Stimulated activated CD8-positive, alpha-beta memory T cell treated with anti-CD3 and anti-CD28 coated beads, Interleukin-2, amount 100 ng/mL, for 1 hour (primary cell): ENCODE measurements around the gene PRRC2B.

Experiments
- DNase-seq, 2 donors: peaks; one replicate each; pipeline ENCODE4 v3.0.0-alpha.2; 2020; ENCODE audit warnings: low read depth in 2 of 2

The PRRC2B gene

GRCh38 chr9:131407717-131408195 lies 13.9 kb downstream of the PRRC2B start:
- no peak for DNase-seq

GRCh38 chr9:131409458-131409992 lies 15.6 kb downstream of the PRRC2B start:
- no peak for DNase-seq

DNA sequence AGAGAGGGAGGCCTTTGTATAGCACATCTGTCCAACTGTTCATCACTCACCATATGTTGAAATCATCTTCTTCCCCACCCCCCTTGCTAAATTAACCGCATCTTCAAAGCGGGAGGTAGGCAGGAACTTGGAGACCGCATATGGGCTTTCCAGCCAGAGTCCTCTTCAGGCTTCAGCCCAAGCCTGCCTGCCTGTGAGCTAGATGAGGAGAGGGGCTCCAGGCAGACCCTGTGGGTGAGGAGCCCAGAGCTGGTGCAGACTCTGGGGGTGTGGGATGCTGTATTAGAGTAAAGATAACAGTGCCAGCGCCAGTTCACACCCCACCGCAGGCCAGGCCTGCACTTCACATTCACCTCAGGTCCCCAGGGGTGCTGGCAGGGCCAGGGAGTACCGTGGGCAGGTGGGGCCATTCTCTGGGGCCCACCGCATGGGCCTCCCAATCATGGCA lies 16.2 kb downstream of the PRRC2B start:
- DNase-seq = no peak

DNA sequence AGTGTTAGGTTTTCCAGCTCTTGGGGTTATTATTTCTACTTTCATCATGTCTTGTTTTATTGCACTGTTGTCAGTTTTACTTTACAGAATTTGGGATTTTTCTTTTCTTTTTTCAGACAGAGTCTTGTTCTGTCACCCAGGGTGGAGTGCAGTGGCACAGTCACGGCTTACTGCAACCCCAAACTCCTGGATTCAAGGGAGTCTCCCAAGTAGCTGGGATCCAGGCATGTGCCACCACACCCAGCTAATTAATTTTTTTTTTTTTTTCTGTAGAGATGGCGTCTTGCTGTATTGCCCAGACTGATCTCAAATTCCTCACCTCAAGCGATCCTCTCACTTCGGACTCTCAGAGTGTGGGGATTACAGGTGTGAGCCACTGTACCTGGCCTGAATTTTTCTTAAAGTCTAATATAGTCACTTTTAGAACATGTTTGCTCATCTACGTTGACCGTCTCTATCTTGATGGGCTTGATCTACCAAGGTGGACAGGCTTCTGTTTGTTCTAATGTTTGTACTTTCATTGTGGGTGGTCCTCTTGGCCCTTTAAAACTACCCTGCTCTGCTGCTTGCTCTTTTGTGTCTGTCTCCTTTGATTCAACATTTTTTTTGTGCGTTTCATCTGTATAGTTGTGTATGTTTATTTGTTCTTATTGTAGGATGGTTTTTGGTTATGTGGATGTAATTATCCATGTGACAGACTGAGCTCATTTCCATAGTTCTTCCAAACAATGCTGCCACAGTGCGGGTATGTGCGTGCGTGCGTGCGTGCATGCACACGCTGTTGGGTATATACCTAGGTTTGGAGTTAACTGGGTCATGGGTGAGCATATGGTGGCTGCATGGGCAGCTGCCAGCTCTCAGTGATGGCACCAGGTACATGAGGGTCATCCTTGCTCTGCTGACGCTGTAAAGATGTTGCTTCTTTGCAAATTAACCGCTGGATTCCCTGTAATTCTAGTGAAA lies 18.1 kb downstream of the PRRC2B start:
- no peak for DNase-seq

GRCh38 chr9:131416509-131416908 lies 22.6 kb downstream of the PRRC2B start:
- no peak for DNase-seq

DNA sequence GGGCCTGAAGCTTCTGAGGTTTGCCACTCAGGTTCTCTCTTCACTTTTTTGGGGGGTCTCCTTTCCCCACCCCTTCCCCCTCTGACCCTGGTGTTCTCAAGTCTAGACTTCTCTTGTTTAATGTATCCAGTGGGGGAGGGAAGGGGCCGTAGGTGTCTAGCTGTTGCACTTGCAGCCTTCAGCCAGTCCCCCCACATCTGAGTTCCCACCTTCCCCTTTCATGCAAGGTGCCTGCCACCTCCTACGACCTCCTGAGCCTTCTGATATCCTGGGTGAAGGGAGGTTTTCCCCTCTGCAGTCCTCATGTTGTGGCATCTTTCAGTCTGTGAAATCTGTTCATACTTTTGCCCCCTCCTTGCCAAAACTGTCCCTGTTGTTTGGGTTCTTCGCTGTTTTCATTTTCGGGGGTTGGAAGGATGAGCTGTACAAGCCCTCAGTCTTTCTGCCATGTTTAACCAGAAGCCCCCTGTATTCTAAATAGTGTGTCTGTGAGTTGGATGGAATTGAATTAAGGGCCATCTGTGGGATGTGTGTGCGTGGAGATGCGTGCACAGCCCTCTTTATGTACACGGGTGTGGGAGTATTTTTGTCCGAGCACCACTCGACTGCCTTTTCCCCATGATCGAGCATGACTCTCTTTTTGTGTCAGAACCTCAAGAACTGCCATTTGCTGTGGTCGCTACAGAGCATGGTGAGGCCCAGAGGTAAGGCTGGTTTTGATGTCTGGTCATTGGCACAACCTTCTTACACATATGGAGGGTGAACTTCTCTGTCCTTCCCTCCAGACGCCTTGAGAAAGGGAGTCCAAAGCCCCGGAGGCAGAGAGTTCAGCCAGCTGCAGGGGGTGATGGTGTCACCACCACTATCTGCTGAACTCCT lies 23.6 kb downstream of the PRRC2B start:
- no peak for DNase-seq

GRCh38 chr9:131418143-131419025 lies 24.5 kb downstream of the PRRC2B start:
- no peak for DNase-seq

GRCh38 chr9:131419026-131419614 lies 25.2 kb downstream of the PRRC2B start:
- DNase-seq = no peak

DNA sequence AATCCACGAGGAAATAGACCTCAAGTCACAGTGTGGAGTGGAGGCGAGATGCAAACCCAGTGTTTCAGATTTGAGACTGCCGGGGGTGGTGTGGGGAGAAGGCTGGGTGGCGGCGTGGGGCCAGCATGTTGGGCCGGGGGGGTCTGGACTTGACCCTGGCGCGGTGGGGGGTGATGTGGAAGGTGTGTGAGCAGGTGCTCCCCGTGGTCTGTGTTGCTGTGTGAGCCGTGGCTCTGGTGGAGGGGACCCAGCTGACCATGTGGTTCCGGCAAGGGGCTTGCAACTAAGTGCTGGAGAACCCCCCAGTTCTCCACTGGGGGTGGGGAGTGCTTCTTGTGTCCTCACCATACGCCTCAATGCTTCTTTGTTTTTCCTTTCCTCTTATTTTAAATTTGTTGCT lies 25.8 kb downstream of the PRRC2B start:
- DNase-seq = no peak

- DNase-seq = no peak
These were observed 27.2 kb downstream of the PRRC2B start for GRCh38 chr9:131420980-131421624.

DNA sequence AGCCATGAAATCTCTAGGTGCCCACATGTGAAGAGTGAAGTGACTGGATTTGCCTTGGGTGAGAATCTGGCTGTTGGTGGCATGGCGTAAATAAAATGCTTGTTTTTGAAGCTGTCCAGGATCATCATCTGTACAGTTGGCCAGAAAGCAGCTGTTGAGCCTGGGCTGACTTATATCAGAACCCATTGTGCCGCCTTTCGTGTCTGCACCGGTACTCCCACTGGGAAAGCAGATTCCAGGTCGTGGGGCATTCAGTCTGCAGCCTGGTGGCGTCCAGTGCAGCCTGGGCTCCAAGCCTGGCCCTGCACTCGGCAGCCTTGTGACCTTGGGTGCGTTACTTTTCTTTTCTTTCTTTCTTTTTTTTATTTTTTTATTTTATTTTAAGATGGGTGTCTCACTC lies 27.8 kb downstream of the PRRC2B start:
- DNase-seq = no peak

GRCh38 chr9:131422241-131422792 lies 28.4 kb downstream of the PRRC2B start:
- DNase-seq = no peak

DNA sequence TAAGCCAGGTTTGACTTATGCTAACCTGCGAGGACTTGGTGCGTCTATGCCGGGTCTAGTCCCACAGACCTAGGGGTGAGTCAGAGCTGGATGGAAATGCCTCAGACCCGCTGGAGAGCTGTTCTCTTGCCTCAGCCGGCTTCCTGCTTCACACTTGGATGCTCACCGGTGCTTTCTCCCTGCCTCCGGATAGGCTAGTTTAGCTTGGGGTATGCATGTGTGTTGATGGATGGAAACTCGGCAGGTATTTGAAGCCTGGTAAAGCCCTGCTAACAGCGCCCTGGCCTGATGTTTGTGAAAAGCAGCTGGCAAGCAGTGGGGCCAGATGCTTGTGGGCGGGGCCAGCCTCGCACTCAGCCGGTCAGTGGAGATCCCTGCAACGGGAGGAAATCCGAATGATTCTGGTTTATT lies 29.3 kb downstream of the PRRC2B start:
- no peak for DNase-seq

- DNase-seq = no peak
These were observed 32.7 kb downstream of the PRRC2B start for GRCh38 chr9:131426545-131426944.

- no peak for DNase-seq
These were observed 35.5 kb downstream of the PRRC2B start for GRCh38 chr9:131429121-131430012.

GRCh38 chr9:131432050-131432449 lies 38.2 kb downstream of the PRRC2B start:
- no peak for DNase-seq

DNA sequence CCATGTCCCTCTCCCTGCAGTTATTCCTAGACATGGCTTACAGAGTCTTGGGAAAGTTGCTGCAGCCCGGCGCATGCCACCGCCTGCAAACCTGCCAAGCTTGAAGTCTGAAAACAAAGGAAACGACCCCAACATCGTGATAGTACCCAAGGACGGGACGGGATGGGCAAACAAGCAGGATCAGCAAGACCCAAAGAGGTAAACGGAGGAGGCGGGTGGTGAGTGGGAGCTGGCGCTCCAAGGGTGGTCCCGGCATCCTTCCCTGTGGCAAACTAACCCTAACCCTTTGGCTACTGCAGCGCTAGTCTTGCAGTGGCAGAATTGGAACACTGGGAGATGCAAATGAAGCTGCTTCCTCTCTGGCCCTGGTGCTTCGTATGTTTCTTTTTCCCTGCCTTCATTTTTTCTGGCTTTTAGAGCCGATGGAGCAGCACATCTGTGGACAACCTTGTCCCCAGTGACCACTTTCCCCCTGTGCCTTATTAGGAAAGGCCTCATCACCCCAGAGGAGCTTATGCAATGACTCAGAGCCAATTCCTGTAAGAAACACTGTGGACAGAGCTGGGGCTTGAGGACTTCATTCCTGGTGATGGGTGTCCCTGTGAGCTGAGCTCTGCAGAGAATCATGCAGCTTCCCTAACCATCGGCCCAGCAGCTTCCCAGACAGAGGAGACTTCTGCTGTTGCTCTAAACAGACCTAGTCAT lies 38.9 kb downstream of the PRRC2B start:
- no peak for DNase-seq

- DNase-seq = no peak
These were observed 39.5 kb downstream of the PRRC2B start for GRCh38 chr9:131433302-131433854.
